HG02588 (cell line): ENCODE results near the gene MAML2.

Experiments
- ATAC-seq: cut with Tn5 transposase; IDR thresholded peaks from one replicate; pipeline ENCODE4 v1.9.1; 2021; ENCODE audit warnings: mild to moderate bottlenecking, moderate library complexity; ENCODE audit not compliant: unreplicated experiment

Gene MAML2

DNA sequence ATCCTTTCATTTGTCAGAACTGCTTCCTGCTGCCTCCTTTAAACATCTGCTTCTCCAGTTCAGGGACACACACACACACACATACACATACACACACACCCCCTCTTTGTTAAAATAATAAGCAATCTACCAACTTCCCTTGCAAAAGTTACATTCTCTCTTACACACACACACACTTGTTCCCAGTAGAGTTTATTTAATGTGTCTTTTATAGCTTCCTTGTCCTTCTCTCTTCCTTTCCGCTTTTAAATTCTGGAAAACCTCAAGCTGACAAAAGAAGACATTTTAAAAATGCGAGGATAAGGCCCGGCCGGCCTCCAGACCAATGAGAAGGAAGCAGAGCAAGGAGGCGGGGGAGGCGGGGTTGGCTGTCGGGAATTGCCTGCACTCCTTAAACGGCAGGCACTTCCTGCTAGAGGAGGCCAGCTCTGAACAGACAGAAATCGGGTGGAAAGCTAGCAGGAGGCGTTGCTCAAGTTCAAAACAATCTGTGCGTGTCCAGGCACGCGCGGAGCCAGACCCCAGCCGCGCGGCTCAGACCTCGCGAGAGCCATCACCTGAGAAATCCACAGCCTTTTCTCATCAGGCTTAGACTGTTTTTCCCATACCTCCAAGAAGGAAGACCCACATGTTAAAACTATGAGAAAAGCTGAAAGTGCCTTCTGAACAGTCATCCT is 99.9 kb downstream of the MAML2 start:
- peak; percentile 95 for ATAC-seq

DNA sequence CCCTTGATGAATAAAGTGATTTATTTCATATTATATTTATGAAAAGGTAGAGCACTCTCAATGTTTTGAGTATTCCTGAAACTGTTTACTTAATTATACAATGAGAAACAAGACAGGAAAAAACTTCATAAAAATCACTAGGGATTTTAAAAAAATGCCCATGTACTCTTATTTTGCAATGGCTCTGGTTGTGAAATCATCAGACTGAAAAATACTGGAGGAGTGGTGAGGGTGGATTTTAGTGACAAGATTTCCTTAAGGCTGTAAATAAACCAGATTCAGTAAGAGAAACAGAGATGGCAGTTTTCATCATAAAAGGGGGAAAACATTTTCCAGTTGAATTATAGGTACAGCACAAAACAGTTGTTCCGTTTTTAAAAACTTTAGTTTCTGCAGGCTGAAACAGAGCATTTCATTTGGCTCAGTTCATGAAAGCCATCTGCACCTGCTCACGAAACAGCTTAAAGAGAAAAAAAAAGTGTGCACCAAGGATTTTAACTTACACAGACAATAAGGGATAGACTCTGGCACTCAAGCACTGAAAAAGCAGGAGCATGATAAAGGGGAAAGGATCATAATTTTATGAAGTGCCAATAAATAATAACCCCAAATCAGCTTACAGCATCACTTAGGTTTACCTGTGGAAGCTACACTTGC is 100.7 kb downstream of the MAML2 start:
- ATAC-seq = no peak

DNA sequence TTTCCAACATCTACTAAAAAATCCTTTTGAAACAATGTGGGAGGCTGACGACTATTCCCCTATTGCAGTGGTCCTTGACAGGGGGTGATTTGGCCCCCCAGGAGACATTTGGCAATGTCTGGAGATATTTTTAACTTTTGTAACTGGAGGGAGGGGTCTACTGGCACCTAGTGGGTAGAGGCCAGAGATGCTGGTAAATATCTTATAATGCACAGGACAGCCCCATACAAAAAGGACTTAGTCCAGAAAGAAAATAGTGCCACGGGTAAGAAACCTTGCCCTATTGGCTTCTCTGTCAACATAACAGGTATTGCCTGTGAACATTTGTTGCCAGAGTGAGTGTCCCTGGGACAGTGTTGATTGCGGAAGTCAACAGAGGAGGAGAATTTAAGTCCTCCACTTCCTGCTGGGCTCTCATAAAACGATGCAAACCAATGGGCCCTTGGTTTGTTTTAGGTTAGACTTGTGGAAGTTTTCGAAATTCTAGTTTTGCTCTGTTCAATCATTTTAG is 101.6 kb downstream of the MAML2 start:
- ATAC-seq = no peak

DNA sequence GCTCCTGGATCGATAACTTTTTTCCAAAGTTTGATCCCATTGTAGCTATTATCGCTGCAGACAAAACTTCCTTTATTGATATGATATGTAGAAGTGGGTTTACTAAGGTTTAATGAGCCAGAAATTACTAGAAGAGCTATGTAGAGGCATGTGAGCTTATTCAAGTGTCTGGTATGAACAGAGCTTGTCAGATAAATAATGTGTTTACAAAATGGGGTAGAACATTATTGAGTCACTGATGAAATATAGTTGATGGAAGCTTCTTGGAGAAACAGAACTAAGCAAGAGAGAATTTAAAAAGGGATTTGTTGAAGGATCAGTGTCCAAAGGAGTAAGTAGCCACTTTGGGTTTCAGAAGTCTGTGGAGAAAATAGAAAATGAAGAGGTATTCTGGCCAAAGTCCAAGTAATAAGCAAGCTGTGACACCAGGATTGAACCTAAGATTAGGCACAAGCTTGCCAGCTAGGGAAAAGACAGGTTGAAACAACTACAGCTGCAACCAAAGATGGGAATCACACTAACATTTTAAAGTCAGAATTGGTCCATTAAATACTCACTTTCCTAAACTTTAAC is 104.3 kb downstream of the MAML2 start:
- ATAC-seq = no peak

DNA sequence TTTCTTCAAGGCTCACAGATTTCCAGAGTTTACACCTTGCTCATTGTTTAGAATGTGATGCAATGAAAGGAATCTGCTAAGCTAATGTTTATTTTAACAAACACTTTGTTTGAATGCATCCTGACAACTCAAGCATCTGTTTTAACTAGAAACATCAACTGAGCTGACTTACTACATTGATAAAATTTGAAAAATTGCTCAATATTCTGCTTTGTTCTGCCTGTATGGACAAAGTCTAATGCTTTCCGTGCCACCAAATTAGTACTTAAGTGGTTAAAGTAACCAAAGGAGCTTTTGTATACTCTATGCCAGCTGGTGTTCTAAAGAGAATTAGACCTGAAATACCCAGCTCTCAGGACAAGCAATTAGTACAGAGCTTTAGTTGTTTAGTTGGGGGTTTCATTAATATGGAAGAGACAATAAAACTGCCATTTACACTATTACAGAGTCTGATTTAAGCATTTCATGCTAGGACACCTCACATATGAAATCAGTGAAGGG is 105.2 kb downstream of the MAML2 start:
- no peak for ATAC-seq

DNA sequence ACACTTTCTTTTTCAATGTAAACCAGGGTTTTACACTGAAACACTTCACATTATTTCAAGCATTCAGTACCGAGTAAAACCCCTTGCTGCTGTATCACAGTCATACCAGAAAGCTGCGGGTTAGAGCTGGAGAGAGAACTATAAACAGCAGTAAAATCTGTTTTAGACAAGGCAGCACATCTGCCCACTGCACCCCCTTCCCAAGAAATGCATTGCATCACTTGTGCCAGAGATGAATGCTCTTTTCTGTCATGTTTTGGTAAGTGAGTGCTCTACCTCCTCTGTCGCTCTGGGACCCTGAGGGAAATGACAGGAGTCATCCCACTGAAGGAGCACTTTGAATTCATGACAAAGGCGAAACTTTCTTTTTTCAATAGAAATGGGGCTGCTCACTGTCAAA is 107.2 kb downstream of the MAML2 start:
- peak; percentile 97 for ATAC-seq

DNA sequence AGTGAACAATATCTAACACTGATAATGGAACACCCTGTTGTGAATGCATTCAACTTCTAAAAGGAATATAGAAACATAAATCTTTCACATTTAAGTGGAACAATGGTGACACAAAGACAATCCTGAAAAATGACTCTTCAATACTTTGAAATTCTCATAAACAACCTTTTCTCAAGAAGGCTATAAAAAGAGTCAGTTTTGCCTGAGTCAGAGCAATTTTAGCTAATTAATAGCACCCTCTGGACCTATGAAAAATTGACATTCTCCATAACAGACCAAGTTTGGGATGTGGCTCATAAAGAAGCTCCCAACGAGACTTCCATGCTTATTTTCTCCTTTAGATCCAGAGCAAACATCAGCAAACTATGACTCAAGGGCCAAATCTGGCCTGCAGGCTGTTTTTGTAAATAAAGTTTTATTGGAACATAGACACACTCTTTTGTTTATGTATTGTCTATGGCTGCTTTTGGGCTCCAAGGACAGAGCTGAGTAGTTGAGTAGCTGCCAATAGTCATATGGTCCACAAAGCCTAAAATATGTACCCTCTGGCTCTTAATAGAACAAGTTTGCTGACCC is 108.0 kb downstream of the MAML2 start:
- ATAC-seq = no peak

DNA sequence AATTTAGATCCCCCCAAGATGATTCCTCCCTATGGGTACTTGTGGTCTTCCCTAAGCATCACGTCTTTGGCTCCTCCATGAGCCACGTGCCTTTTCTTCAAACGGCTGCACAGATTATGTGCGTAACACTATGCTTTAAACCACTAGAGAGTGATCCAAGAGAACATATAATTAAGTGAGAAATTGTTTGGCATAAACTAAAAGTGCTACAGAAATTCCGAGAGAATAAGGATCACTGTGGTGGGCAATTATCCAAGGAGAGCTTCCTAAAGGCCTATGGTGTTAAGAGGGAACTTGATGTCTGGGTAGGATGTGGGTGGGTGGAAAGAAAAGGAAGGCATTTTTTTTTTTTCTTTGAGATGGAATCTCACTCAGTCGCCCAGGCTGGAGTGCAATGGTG is 110.9 kb downstream of the MAML2 start:
- no peak for ATAC-seq

DNA sequence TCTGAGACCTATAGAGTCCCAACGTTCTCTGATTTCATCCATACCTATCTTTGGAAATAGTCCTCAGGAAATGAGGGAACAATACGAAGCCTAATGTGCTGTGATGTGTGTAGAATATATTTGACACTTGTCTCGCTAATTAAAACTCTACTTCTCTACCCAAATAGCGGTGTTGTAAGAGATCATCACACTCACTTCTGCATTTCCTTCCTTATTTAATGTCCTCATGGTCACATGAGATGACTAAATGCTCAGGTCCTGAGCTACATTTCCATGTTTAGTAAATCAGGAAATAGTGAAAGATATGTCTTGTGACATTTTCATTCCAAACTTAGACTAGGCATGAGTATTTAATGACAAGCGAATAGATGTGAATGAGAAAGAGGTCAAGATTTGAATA is 112.3 kb downstream of the MAML2 start:
- no peak for ATAC-seq

DNA sequence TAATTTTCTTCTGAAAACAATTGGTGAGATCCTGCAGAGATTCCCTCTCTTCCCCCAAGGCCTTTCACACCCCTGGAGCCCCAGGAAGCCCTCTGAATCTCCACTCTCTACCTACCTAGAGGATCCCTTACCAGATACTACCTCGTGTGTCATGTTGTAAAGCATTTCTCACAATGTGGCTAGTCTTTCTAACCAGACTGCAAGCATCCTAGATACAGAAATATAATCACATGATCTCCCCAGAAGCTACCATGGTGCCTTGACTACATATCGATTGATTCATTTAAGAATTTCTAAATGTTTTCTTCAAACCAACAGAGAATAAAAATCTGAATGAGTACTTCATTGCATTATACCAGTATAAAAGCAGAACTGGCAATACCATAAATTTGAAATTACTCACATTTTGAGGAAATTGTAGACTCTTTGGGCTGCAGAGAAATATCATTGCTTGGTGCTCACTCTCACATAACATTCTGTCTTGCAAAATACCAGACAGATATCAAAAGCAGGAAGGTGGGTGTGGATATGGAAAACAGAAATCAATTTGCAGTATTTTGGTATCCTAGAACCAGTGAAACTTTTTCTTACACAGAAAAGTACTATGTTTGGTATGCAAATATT is 113.5 kb downstream of the MAML2 start:
- ATAC-seq = no peak

DNA sequence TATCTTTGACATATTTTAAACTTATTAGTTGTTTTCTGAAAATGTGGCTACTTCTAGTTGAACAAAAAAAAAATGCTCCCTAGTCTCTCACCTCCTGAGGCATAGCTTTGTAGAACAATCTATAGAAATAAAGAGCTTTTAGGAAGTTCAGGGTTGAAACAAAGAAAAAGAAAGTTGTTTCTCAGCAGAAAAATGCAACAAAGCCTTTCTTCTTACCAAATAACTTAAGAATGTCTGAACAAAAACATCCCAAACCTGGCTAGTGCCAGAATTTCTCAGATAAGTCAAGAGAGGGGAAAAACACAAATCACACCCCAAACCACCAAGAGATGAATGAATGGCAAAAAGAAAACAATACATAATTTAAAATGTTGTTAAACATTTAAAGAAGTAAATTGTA is 114.1 kb downstream of the MAML2 start:
- ATAC-seq = no peak

DNA sequence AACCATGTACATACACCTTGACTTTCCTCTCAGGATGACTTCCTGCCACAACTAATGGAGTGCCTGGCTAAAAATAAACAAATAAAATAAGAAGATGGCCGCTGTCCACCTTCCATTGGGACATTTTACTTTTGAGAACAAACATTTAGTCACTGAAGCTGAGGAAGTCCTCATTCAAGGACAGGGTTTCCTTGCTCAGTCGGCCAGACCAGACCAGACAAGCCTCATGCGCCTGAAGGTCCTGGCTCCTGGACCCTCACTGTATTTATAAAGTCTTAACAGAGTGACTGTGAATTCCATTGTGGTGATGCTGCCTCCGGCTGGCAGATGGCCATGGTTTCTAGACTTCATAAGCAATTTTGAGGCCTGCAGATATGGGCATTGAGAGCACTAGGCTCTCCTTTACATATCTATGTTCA is 114.5 kb downstream of the MAML2 start:
- no peak for ATAC-seq

DNA sequence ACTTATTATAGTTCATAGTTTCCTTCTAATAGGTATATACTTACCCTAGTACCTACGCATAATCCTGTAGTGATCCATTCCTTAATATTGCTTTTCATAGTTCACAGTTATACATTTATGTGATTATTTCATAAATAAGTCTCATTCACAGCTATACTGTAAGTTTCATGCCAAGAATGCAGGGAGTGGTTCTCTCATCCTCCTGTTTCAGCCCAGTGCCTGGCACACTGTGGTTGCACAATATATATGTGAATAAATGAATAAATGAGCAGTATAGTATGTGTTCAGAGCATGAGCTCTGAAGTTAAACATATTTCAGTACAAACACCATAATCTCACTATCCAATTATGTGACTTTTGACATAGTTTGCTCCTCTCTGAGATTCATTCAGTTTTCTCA is 115.8 kb downstream of the MAML2 start:
- no peak for ATAC-seq

DNA sequence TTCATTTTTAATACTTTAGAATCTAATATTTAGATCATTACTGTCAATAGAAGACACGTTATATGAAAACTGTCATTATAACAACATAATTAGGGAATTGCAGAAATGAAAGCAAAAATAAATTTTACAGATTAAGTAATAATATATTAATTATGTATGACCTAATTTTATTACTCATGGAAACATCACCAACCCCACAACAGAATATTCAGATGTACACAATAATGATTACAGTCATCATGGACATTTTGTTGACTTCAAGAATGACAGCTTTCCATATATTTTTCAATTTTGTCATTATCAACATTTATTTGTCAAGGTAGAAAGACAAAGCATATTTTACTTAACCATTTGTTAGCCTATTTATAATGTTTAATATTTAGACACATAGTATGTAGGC is 119.9 kb downstream of the MAML2 start:
- ATAC-seq = no peak

DNA sequence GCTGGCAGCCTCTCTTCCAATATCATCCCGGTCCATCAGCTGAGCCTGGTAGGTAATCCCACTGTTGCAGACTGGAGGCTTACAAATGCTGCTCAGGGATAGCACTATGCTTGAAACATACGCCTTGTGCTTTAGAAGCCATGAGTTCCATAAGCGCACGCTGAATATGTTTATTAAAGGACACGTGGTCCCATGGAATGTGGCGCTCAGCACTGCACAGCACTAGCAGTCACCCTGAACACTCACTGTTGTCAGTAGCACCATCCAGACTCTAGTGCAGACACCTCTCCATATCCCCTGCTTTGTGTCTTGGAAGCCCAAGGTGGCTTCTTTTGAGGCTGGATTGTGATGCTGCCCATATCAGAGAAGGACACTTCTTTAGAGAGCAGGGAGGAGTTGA is 120.9 kb downstream of the MAML2 start:
- ATAC-seq = no peak

DNA sequence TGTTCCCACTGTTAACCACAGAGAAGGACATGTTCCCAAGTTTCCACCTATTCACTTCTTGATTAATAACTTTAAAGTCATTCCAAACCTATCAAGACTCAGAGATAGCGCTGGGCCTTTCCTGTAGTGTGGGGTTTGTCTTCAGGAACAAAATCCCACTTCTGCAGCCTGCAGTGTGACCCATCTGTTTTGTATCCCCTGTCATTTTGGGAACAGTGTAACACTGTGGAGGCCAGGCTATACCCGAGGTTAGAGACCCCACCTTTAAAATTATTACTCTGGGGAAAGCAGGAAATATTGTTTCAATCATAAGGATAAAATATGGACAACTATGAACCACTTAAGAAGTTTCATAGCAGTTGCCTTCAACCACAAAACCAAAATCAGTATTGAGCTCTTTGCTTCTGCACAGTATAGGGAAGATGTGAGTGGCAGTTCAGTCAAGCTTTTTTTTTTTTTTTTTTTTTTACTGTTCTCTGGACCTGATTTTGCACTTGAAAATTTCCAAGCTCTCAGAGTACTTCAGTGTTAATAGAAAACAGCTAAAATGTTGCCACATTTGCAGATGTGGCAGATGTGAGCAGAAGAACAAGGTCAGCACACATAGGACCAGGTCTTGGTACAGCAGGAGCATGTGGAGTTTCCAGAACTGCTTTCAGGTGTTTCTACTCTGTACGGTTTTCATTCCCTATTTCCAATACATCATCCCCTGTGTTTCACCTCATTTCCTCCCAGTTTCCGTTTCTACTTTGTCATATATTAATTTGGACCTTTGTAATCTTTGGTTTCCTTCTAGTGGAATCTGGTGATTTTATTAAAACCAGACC is 121.5 kb downstream of the MAML2 start:
- no peak for ATAC-seq

DNA sequence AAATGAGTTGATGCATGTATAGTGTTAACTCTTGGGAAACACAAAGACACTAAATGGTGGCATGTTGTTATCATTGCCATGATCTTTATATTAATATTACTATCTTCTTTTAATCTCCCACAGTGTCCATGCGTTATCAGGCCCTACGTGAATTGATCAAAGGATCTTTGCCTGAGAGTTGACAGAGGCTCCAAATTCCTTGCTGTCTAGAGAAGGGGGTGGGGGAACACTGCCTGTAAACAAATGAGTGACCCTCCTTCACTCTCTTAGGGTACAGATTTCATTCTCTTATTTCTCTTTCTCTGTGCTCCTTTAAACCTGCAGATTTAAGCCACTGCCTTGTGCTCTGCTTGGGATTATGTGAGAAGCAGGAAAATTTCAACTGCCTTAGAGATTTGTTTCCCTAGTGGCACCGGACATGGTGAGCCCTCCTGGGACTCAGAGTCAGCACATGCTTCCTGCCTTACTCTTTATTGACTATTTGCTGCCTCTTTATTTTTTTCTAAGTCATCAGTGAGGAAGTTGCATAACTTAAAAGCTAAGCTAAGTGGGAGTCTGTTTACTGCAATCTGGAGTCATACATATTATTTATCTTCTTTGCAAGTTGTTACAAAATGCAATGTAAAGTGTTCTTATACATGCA is 122.9 kb downstream of the MAML2 start:
- no peak for ATAC-seq

DNA sequence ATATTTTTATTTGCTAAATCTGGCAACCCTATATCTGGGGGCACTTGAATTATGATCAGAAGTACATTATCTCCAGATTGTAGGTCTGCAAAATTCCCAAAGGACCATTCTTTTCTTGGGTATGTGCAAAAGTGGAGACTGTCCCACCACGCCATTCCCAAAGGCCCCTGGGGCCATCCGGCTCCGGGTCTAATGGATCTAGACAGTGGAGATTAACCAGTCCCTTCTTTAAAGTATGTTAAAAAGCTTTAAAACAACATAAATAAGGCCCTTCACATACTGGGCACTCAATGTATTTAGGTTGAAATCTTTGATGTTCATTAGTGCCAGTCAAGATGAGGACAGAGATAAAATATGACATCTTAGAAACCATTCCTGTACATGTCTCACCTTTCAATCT is 124.1 kb downstream of the MAML2 start:
- no peak for ATAC-seq

DNA sequence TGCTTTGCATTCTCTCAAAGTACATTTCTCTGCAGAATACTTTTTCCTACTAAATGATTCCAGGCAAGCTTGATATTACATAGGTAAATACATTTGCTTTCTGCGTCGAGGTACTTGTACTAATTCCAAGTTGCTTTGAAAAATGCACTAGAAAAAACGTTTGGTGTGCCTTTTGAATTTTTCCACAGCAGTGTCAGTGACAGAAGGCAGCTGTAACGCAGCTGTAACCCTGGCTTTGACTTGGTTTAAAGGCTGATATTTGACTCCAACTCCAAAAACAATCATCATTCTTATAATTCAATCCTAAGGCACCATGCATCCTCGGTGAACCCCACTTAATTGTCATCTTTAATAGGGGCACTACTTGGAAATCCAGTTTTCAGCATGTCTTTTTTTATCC is 125.0 kb downstream of the MAML2 start:
- no peak for ATAC-seq

DNA sequence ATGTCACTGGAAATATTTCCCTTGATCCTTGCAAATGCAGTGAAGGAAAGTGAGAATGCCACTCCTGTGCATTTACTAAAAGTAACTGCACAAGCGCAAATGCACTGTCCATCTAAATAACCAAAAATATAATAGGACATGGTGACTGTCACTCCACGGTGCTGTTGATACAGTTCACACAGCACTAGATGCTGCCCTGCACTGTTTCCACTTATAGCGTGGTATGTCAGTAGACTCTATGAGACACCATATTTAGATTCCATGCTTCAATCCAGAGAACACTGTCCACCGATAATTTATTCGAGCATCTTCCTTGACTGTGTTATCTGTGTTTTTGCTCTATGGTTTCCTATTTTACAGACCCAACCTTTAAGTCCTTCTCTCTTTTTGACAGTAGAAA is 125.8 kb downstream of the MAML2 start:
- ATAC-seq = no peak
